Measurements from ENCODE around the gene AGPS.
"Not testable (repeated sequence)": the region's sequence is repeated elsewhere in the genome, so short reads cannot be mapped to it uniquely, and the experiment has no call there.

AGPS gene

GRCh38 chr2:177530561-177530960 is 138.0 kb downstream of the AGPS start:
- no peak for DNase-seq (ENCODE audit: low read depth)

GRCh38 chr2:177531706-177532105 is 139.1 kb downstream of the AGPS start:
- no peak for DNase-seq (ENCODE audit: low read depth)

GRCh38 chr2:177532567-177532966 is 140.0 kb downstream of the AGPS start:
- DNase-seq (ENCODE audit: low read depth), result no peak

GRCh38 chr2:177533253-177533652 is 140.7 kb downstream of the AGPS start:
- DNase-seq (ENCODE audit: low read depth), result no peak

GRCh38 chr2:177535000-177535399 is 142.4 kb downstream of the AGPS start:
- no peak for DNase-seq (ENCODE audit: low read depth)

- DNase-seq (ENCODE audit: low read depth), result no peak
Observed at GRCh38 chr2:177535958-177536504, 143.5 kb downstream of the AGPS start.

- DNase-seq (ENCODE audit: low read depth), result no peak
Observed at GRCh38 chr2:177537213-177537612, 144.6 kb downstream of the AGPS start.

GRCh38 chr2:177537636-177538035 is 145.1 kb downstream of the AGPS start:
- DNase-seq (ENCODE audit: low read depth), result no peak

GRCh38 chr2:177538323-177538722 is 145.8 kb downstream of the AGPS start:
- DNase-seq (ENCODE audit: low read depth), result no peak

- DNase-seq (ENCODE audit: low read depth), result no peak
Observed at GRCh38 chr2:177540283-177540682, 147.7 kb downstream of the AGPS start.

- no peak for DNase-seq (ENCODE audit: low read depth)
Observed at GRCh38 chr2:177541258-177541991, 148.9 kb downstream of the AGPS start.

GRCh38 chr2:177542396-177542795 is 149.8 kb downstream of the AGPS start:
- no peak for DNase-seq (ENCODE audit: low read depth)

GRCh38 chr2:177543007-177543760 is 150.6 kb downstream of the AGPS start:
- no peak for DNase-seq (ENCODE audit: low read depth)

- no peak for DNase-seq (ENCODE audit: low read depth)
Observed at GRCh38 chr2:177545143-177545542, 152.6 kb downstream of the AGPS start.

- DNase-seq (ENCODE audit: low read depth), result no peak
Observed at GRCh38 chr2:177545981-177546585, 153.5 kb downstream of the AGPS start.

GRCh38 chr2:177547122-177547521 is 154.5 kb downstream of the AGPS start:
- no peak for DNase-seq (ENCODE audit: low read depth)

GRCh38 chr2:177547772-177548171 is 155.2 kb downstream of the AGPS start:
- DNase-seq (ENCODE audit: low read depth), result no peak

- no peak for DNase-seq (ENCODE audit: low read depth)
Observed at GRCh38 chr2:177548636-177549035, 156.1 kb downstream of the AGPS start.

GRCh38 chr2:177549171-177549570 is 156.6 kb downstream of the AGPS start:
- DNase-seq (ENCODE audit: low read depth), result no peak

GRCh38 chr2:177550264-177551200 is 158.0 kb downstream of the AGPS start:
- no peak for DNase-seq (ENCODE audit: low read depth)

- DNase-seq (ENCODE audit: low read depth), result not testable (repeated sequence)
Observed at GRCh38 chr2:177551360-177551759, 158.8 kb downstream of the AGPS start.

GRCh38 chr2:177551989-177552421 is 159.4 kb downstream of the AGPS start:
- no peak for DNase-seq (ENCODE audit: low read depth)

Data from T follicular helper cell (primary cell).